NCI-H2081 (cell line): ENCODE data around the gene CDH13.

Source experiments
- DNase-seq, 2 experiments: peaks; one replicate each; lab custom pipeline; 2025; lab: John Stamatoyannopoulos, UW

The CDH13 gene

GRCh38 chr16:83723244-83723643 is 1096.5 kb downstream of the CDH13 start:
- DNase-seq = no peak

GRCh38 chr16:83723901-83724300 is 1097.1 kb downstream of the CDH13 start:
- no peak for DNase-seq

- no peak for DNase-seq
These were observed 1097.8 kb downstream of the CDH13 start for GRCh38 chr16:83724585-83724984.

DNA sequence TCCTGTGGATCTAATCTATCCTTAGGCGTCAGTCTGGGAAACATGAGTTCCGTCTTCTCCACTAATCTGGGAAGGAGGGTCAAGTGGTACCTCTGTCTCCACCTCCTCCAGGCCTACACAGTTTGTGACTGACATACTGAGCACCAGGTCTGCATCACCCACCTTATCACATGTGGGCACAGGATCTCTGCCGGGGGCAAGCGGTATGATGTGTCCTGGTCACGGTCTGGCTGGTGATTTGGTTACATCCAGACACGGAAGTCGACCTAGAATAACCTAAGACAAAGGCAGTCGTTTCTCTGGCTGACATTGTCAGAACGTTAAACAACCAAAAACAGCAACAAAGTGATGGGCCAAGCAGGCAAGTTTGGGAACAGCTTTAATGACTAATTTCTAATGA is 1098.5 kb downstream of the CDH13 start:
- DNase-seq = no peak

- no peak for DNase-seq
These were observed 1100.2 kb downstream of the CDH13 start for GRCh38 chr16:83727018-83727417.

GRCh38 chr16:83727751-83728352 is 1101.1 kb downstream of the CDH13 start:
- DNase-seq = no peak

GRCh38 chr16:83728492-83728891 is 1101.7 kb downstream of the CDH13 start:
- DNase-seq = peak; percentile 51 to 79

GRCh38 chr16:83730812-83731211 is 1104.0 kb downstream of the CDH13 start:
- DNase-seq = no peak

GRCh38 chr16:83732536-83732935 is 1105.8 kb downstream of the CDH13 start:
- no peak for DNase-seq

DNA sequence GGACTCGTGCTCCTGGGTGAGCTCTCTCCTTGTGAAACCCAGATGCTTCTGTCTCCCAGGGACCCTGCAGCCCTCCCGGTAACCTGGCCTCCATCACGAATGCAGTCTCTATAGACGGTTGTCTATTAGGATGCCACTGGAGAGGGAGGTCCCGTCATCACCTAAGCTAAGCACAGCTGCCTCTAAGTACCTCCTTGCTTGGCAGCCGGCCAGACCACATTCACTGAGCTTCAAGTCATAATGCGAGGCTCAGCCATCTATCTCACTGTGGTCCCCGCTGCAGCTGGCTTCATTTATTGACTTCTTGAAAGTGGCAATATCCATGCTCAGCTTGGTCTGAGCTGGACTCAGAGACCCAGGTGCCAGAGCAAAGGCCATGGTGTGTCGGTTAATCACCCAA is 1106.5 kb downstream of the CDH13 start:
- peak; percentile 9 to 27 for DNase-seq

DNA sequence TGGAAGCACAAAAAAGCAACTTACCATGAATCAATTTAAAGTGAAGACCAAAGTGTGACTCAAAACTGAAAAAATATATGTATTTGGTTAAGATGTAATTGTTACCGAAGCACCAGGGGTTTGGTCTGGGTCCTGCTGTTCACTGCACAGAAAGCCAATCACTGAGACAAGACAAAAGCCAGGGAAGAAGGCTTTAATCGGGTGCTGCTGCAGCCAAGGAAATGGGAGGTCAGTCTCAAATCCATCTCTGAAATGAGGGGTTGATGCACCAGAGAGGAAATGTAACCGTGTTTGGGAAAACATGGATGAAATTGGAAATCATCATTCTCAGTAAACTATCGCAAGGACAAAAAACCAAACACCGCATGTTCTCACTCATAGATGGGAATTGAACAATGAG is 1107.4 kb downstream of the CDH13 start:
- no peak for DNase-seq

DNA sequence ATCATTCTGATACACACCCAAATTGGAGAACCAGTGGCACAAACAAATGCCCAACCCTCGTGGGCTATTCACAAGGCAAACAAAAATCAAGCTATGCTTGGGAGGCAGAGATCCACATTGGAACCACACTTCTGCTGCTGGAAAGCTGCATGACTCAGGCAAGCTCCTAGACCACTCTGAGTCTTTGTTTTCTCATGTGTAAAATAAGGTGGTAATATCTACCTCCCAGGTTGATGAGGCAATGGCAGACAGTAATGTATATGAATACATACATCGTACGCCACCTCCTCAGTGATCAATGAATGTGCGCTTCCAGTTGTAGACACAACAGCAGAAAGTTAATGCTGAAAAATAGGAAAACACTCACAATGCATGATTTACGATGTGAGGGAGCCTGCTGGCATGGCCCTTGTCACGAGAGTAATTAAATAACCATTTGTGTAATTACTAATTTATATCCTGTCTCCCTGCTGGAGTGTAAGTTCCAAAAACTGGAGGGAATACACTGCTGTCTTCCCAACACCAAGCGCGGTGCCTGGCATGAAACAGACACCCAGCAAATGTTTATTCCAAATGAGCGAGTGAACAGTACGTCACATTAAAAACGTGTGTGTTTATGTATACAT is 1111.1 kb downstream of the CDH13 start:
- DNase-seq = no peak

DNA sequence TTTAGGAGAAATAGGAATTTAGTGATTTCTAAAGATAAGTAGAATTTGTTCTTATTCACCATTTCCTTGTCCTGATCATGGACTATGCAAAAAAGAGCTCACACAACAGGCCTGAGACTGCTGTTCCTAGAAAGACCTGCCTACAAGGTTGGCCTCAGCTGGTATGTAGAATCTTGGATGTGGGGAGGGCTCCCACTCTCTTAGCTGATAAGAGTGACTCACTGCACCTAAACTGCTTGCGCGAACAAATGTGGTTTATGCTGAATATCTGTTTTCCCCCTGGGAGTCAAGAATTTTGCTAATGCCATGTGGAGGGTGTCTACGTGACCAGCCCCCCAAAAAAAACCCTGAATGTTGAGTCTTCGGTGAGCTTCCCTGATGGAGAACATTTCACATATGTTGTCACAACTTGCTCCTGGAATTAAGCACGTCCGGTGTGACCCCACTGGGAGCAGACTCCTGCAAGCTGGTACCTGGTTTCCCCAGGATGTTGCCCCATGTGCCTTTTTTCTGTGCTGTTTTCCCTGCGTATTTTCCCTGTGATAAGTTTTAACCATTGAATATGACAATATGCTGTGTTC is 1112.2 kb downstream of the CDH13 start:
- no peak for DNase-seq

GRCh38 chr16:83742124-83742899 is 1115.5 kb downstream of the CDH13 start:
- no peak for DNase-seq

DNA sequence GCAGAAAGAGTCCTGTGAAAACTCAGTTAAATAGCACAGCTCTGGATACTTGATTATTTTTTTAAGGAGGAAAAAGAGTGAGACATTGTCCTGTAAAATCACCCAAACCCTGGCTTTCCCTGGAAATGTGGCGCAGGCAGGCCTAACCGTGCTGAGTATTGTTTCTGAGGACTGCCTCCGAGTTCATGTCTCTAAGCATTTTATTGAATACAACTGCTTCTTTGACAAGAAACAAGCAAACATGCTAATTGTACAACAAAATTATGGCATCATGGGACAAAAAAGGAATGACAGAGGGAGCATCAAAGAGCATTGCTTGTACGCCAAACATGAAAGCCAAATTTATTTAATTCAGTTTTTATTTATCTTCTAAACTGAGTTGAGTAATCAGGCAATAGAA is 1116.5 kb downstream of the CDH13 start:
- DNase-seq = no peak

GRCh38 chr16:83743720-83744119 is 1117.0 kb downstream of the CDH13 start:
- no peak for DNase-seq

DNA sequence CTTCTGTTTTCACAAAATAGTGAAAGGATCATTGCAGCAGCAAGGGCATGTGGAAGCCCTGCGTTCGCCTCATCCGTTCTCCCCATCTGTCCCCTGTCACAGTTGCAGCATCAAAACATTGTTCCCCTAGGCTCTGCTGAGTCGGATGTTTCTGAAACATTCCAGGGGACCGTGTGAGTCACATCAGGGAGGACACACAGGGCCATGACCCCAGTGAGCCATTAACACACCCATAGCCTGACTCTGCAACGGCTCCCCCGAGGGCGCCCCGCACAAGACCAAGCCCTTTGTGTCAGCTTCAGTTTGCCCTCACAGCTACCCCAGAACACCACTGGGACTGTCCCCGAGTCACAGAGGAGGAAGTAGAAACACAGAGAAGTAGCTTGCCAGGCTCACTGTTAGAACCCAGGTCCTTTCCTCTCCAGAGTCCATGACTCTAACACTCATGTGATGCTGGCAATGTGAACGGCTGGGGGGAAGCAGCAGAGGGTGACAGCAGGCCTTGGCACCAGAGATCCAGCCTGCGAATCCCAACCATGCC is 1117.7 kb downstream of the CDH13 start:
- no peak for DNase-seq

GRCh38 chr16:83746611-83747010 is 1119.8 kb downstream of the CDH13 start:
- no peak for DNase-seq

GRCh38 chr16:83747936-83748335 is 1121.2 kb downstream of the CDH13 start:
- no peak for DNase-seq

DNA sequence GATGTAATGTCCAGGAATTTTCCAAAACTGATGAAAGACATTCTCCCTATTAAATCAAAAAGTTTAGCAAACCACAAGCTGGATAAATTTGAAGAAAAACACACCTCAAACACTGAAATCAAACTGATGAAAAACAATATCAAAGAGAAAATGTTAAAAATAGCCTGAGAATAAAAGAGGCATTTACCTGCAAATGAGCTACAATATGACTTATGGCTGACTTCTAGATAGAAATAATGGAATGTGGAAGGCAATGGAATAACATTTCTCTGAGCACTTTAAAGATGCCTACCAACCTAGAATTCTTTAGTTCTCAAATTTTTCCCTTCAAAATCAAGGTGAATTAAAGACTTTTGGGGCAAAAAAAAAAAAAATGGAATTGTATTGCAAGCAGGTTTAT is 1128.6 kb downstream of the CDH13 start:
- no peak for DNase-seq

DNA sequence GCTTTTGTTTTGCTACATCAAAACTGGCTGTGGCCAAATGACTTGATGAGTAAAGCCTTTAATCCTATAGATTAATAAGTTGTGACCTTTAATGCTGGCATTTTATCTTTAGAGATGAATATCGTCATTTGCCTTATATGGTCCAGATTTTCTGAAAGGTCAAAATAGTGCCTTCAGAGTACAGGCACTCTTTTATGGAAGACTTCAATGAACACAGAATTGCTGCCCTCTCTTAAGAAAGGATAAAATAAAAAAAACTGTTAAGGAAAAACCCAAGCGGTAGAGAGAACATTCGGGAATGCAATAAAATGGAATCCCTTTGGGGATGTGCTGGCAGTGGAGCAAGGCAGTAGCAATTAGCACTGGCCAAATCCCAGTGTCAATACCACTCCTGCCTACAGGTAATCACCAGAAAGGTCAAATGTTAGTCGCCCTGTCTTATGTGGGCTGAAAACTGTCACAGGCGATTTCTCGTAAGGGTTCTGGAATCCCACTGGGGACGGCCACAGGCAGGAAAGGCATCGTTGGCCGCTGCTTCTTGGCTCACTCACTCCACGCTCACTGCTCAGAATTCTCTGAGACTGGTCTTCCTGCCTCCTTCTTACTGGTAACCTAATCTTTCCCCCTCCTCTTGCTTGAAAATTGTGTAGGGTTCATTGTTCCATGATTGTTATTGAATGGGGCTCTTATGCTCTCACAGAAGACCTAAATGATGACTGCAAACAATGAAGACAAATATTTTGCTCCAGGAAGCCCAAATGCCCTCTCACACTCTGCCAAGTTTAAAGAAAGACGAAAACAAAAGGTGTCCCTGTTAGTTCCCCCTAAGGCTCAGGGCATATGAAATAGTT is 1135.6 kb downstream of the CDH13 start:
- DNase-seq = peak in 1 of 2 experiments; percentile 40

DNA sequence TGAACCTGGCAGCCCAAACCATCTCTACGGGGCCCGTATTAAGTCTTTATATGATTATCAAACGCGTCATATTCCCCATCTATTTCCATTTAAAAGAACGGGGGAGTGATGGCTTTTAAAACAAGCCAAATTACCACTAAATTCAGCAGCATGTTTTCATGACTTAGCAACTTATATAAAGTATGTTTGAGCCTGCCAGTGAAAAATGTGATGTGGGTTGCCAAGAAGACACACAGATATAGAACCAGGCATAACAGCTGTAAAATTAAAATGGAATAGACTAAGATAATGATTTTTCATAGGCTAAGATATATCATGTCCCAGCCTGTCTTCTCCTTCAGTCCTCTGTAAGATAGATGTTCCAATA is 1136.2 kb downstream of the CDH13 start:
- no peak for DNase-seq
